ENCODE results near the gene ANKRD52.
"Not testable (repeated sequence)": the region's sequence is repeated elsewhere in the genome, so short reads cannot be mapped to it uniquely, and the experiment has no call there.

ANKRD52 gene

GRCh38 chr12:56196818-56197550 lies 61.2 kb downstream of the ANKRD52 start:
- H3K4me3 Mint-ChIP-seq; DNase-seq; H3K9me3 Mint-ChIP-seq; H3K27me3 Mint-ChIP-seq; H3K27ac Mint-ChIP-seq; H3K36me3 Mint-ChIP-seq (ENCODE audit: low read depth): not testable (repeated sequence)
- H3K4me1 Mint-ChIP-seq (ENCODE audit: low read depth): peaks cover 11% of the 10 kb centered on the region

- Mint-ChIP-seq H3K36me3 (ENCODE audit: low read depth) (peaks cover 13% of the 10 kb centered on the region), H3K27ac (peak overlapping the region; percentile 73), H3K4me3 (no peak overlapping the region), H3K4me1 (ENCODE audit: low read depth) (peaks cover 28% of the 10 kb centered on the region), H3K27me3 (no peaks in the 10 kb centered on the region), H3K9me3 (no peaks in the 10 kb centered on the region)
- peak; percentile 47 for DNase-seq
Observed at GRCh38 chr12:56193025-56193578, 65.1 kb downstream of the ANKRD52 start.

- Mint-ChIP-seq H3K27me3 (no peaks in the 10 kb centered on the region), H3K4me1 (ENCODE audit: low read depth) (peaks cover 33% of the 10 kb centered on the region), H3K4me3 (no peak overlapping the region), H3K9me3 (no peaks in the 10 kb centered on the region), H3K36me3 (ENCODE audit: low read depth) (peaks cover 18% of the 10 kb centered on the region), H3K27ac (no peak overlapping the region)
- no peak for DNase-seq
Observed at GRCh38 chr12:56192582-56192981, 65.6 kb downstream of the ANKRD52 start.

GRCh38 chr12:56190695-56191155 lies 67.5 kb downstream of the ANKRD52 start:
- H3K27me3 Mint-ChIP-seq: no peaks in the 10 kb centered on the region
- peak overlapping the region; percentile 98 for H3K27ac Mint-ChIP-seq
- peaks cover 37% of the 10 kb centered on the region for H3K36me3 Mint-ChIP-seq (ENCODE audit: low read depth)
- peaks cover 45% of the 10 kb centered on the region for H3K4me1 Mint-ChIP-seq (ENCODE audit: low read depth)
- DNase-seq: no peak
- no peaks in the 10 kb centered on the region for H3K9me3 Mint-ChIP-seq
- peak overlapping the region; percentile 82 for H3K4me3 Mint-ChIP-seq

GRCh38 chr12:56189918-56190694 lies 68.1 kb downstream of the ANKRD52 start:
- Mint-ChIP-seq H3K9me3 (no peaks in the 10 kb centered on the region), H3K36me3 (ENCODE audit: low read depth) (peaks cover 42% of the 10 kb centered on the region), H3K4me1 (ENCODE audit: low read depth) (peaks cover 46% of the 10 kb centered on the region)

GRCh38 chr12:56189099-56189917 lies 68.9 kb downstream of the ANKRD52 start, which contains the start of gene SMARCC2:
TSS of gene SMARCC2 (minus strand) at chr12:56189483. CDS start at chr12:56189461, 22 bp downstream.
- peak within 1 kb of the TSS; percentile 98 for H3K27ac Mint-ChIP-seq
- no peaks in the 10 kb centered on the region for H3K9me3 Mint-ChIP-seq
- peak; percentile 89 for DNase-seq
- peaks cover 50% of the 10 kb centered on the region for H3K36me3 Mint-ChIP-seq (ENCODE audit: low read depth)
- H3K27me3 Mint-ChIP-seq: no peaks in the 10 kb centered on the region
- H3K4me1 Mint-ChIP-seq (ENCODE audit: low read depth): peaks cover 46% of the 10 kb centered on the region
- peak within 1 kb of the TSS; percentile 82 for H3K4me3 Mint-ChIP-seq

More at GRCh38 chr12:56189918-56190694, 68.1 kb downstream of the ANKRD52 start:
- H3K27me3 Mint-ChIP-seq: no peaks in the 10 kb centered on the region
- DNase-seq: peak; percentile 98
- H3K4me3 Mint-ChIP-seq: peak overlapping the region; percentile 82
- peak overlapping the region; percentile 98 for H3K27ac Mint-ChIP-seq

- H3K27ac Mint-ChIP-seq: peak overlapping the region; percentile 76
- peak; percentile 67 for DNase-seq
- peaks cover 46% of the 10 kb centered on the region for H3K4me1 Mint-ChIP-seq (ENCODE audit: low read depth)
- no peaks in the 10 kb centered on the region for H3K27me3 Mint-ChIP-seq
- H3K9me3 Mint-ChIP-seq: no peaks in the 10 kb centered on the region
- H3K4me3 Mint-ChIP-seq: peak overlapping the region; percentile 82
- peaks cover 56% of the 10 kb centered on the region for H3K36me3 Mint-ChIP-seq (ENCODE audit: low read depth)
Observed at GRCh38 chr12:56188778-56189098, 69.4 kb downstream of the ANKRD52 start.

GRCh38 chr12:56188131-56188777 lies 69.9 kb downstream of the ANKRD52 start:
- DNase-seq: no peak
- H3K36me3 Mint-ChIP-seq (ENCODE audit: low read depth): peaks cover 60% of the 10 kb centered on the region
- no peaks in the 10 kb centered on the region for H3K9me3 Mint-ChIP-seq
- H3K27ac Mint-ChIP-seq: peak overlapping the region; percentile 76
- H3K27me3 Mint-ChIP-seq: no peaks in the 10 kb centered on the region
- peaks cover 43% of the 10 kb centered on the region for H3K4me1 Mint-ChIP-seq (ENCODE audit: low read depth)
- H3K4me3 Mint-ChIP-seq: peak overlapping the region; percentile 82
